ENCODE results near the gene EPOP. TPM values are rescaled to one million over a fixed set of nuclear protein-coding genes. Genes with fewer than 3 reads are reported as not detected.

Gene EPOP
- total and polyA plus RNA-seq, 2 donors (not counting 3 experiments of a cell fraction or from before 2014, with no cell fraction given), result 0.43 to 2.9 TPM

DNA sequence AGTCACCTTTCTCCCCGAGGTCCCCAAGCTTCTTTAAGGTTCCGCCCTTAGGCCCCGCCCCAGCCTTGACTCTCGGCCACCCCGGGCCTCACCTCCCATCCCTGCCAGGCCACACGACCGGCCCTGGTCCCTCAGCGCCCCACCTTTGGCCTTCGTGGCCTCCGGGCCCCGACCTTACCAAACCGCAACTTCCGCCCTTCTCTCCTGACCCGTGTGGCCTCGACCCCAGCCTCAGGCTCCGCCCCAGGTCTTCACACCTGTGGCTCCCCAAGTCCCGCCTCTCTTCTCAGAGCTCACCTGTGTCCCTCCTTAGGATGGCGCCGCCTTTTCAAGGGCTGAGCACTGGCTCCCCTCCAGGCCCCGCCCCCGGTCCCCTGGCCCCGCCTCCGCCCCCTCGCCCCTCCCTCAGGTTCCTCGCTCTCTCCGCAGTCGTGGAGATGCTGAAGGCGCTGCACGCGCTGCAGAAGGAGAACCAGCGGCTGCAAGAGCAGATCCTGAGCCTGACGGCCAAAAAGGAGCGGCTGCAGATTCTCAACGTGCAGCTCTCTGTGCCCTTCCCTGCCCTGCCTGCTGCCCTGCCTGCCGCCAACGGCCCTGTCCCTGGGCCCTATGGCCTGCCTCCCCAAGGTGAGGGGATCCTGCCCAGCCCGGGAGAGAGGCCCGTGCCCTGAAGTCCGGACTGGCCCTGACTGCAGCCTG lies 45.3 kb upstream of the EPOP start:
- Histone ChIP-seq H3K4me3 (replicated peaks in 1 of 3; ENCODE audit: insufficient read depth in 1 of 3, low read depth in 1 of 3, low read length in 3 of 3) (no peak overlapping the region), H3K36me3 (ENCODE audit: control insufficient read depth in 2 of 2, extremely low read depth in 1 of 2, insufficient read depth in 2 of 2, low read length in 2 of 2) (peaks cover 5 to 37% of the 10 kb centered on the region in 2 experiments), H3K27ac (ENCODE audit: insufficient read depth, low read depth, low read length) (no peak overlapping the region), H3K4me2 (ENCODE audit: insufficient read depth, low read length) (no peak overlapping the region), H3K9me3 (replicated peaks; ENCODE audit: control insufficient read depth, insufficient read depth, low read length) (no peaks in the 10 kb centered on the region), H3K4me1 (ENCODE audit: control insufficient read depth, extremely low read depth, insufficient read depth, low read length) (peaks cover 3% of the 10 kb centered on the region), H3K9ac (replicated peaks; ENCODE audit: extremely low read depth, insufficient read depth, low read length) (no peak overlapping the region), H3K79me2 (ENCODE audit: control insufficient read depth, insufficient read depth, low read length) (no peaks in the 10 kb centered on the region), H3K9me1 (replicated peaks; ENCODE audit: control insufficient read depth, extremely low read depth, insufficient read depth, low read length) (no peaks in the 10 kb centered on the region), H2AFZ (ENCODE audit: low read depth, low read length) (no peak overlapping the region), H4K20me1 (replicated peaks; ENCODE audit: control insufficient read depth, extremely low read depth, insufficient read depth, low read length) (no peaks in the 10 kb centered on the region), H3K27me3 (ENCODE audit: control insufficient read depth in 2 of 2, insufficient read depth in 2 of 2, low read length in 2 of 2) (no peaks in the 10 kb centered on the region)
- ChIA-PET CTCF (interaction anchor here (2.4 kb wide), 1 partner anchor 15 kb away, joined by 7 read pairs; no protein-coding TSS in a partner anchor), POLR2A (interaction anchor here (0.6 kb wide), 1 partner anchor 17 kb away, joined by 6 read pairs; no protein-coding TSS in a partner anchor)
- DNase-seq (ENCODE audit: low read depth, low spot score) (no peak), FAIRE-seq (no peak)
- TF ChIP-seq FOS (IDR thresholded peaks at IDR 0.05; ENCODE audit: borderline replicate concordance, insufficient read depth, low read length) (no peak), EZH2 (IDR thresholded peaks at IDR 0.05; ENCODE audit: borderline replicate concordance, low read depth, low read length, severe bottlenecking) (no peak)
- dilution Hi-C loops (cut with MboI; ENCODE audit: extremely low pct_ligation_motif_present, low sequenced_read_pairs) (no loop called here), intact Hi-C loops (cut with micrococcal nuclease) (no loop called here)
- no TSS peak for BruUV-seq (replicated peaks)

- H3K4me3 ChIP-seq (replicated peaks in 1 of 3; ENCODE audit: insufficient read depth in 1 of 3, low read depth in 1 of 3, low read length in 3 of 3), result no peak overlapping the region
- POLR2A ChIA-PET, result interaction anchor here (0.6 kb wide), 1 partner anchor 16 kb away, joined by 3 read pairs; no protein-coding TSS in a partner anchor
- peaks cover 5 to 37% of the 10 kb centered on the region in 2 experiments for H3K36me3 ChIP-seq (ENCODE audit: control insufficient read depth in 2 of 2, extremely low read depth in 1 of 2, insufficient read depth in 2 of 2, low read length in 2 of 2)
- H3K9me3 ChIP-seq (replicated peaks; ENCODE audit: control insufficient read depth, insufficient read depth, low read length), result no peaks in the 10 kb centered on the region
- H3K79me2 ChIP-seq (ENCODE audit: control insufficient read depth, insufficient read depth, low read length), result no peaks in the 10 kb centered on the region
- FAIRE-seq, result no peak
- no peaks in the 10 kb centered on the region for H3K27me3 ChIP-seq (ENCODE audit: control insufficient read depth in 2 of 2, insufficient read depth in 2 of 2, low read length in 2 of 2)
- no peak for DNase-seq (ENCODE audit: low read depth, low spot score)
- H3K4me1 ChIP-seq (ENCODE audit: control insufficient read depth, extremely low read depth, insufficient read depth, low read length), result peaks cover under 1% of the 10 kb centered on the region
- no peaks in the 10 kb centered on the region for H4K20me1 ChIP-seq (replicated peaks; ENCODE audit: control insufficient read depth, extremely low read depth, insufficient read depth, low read length)
- intact Hi-C loops (cut with micrococcal nuclease), result no loop called here
- TF ChIP-seq JUN (IDR thresholded peaks at IDR 0.05; ENCODE audit: borderline replicate concordance, insufficient read depth, insufficient read length, low read depth) (no peak), POLR2A (IDR thresholded peaks at IDR 0.05; ENCODE audit: low read depth, low read length) (no peak), MYC (IDR thresholded peaks at IDR 0.05; ENCODE audit: low read depth, low read length) (no peak)
- H2AFZ ChIP-seq (ENCODE audit: low read depth, low read length), result no peak overlapping the region
- H3K4me2 ChIP-seq (ENCODE audit: insufficient read depth, low read length), result no peak overlapping the region
- CTCF ChIA-PET, result interaction anchor here (1.1 to 2.4 kb wide), 3 partner anchors 13 to 16 kb away, joined by 3 to 16 read pairs (median 7); partner anchors contain the start of gene MLLT6
- H3K27ac ChIP-seq (ENCODE audit: insufficient read depth, low read depth, low read length), result no peak overlapping the region
- H3K9ac ChIP-seq (replicated peaks; ENCODE audit: extremely low read depth, insufficient read depth, low read length), result no peak overlapping the region
- BruUV-seq (replicated peaks), result no TSS peak
- H3K9me1 ChIP-seq (replicated peaks; ENCODE audit: control insufficient read depth, extremely low read depth, insufficient read depth, low read length), result no peaks in the 10 kb centered on the region
- dilution Hi-C loops (cut with MboI; ENCODE audit: extremely low pct_ligation_motif_present, low sequenced_read_pairs), result no loop called here
Measured at GRCh38 chr17:38719289-38719942, 44.7 kb upstream of the EPOP start.

Data from endothelial cell of umbilical vein (primary cell).